HL-60/S4 treated with phorbol 12-myristate 13-acetate at 8.2 ng/mL for 4 days and 3 days (cell line): ENCODE results near the gene ADCY7.

ENCODE experiments used
- in situ Hi-C: fragments of 300-500 bp; cut with MboI; formaldehyde crosslinking; loops from 2 replicates; pipeline ENCODE4 v1.15.0; 2022; ENCODE audit warnings: low sequenced_read_pairs

Gene ADCY7

GRCh38 chr16:50265716-50266336 lies 525 bp upstream of the ADCY7 start:
- in situ Hi-C loops: no loop called here

- in situ Hi-C loops: no loop called here
These were observed 840 bp downstream of the ADCY7 start for GRCh38 chr16:50267151-50267631.

DNA sequence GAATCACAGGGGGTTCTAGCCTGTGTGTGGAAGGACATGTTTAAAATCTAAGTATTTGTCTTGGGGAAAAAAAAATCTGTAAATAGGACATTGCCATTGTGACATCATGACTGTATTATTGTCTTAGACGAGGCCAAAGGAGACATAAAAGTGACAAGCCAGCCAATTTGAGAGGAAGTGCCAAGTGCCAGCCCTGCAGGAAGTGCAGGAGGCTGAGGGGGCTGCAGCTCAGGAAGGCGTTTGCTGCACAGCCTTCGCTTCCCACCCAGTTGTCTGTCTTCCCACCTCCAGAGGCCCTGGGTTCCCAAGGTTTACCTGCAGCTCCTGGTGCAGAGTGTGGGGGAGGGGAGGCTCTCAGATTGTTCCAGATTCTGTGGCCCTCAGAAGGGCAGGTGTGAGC lies 1.3 kb downstream of the ADCY7 start:
- in situ Hi-C loops: no loop called here

DNA sequence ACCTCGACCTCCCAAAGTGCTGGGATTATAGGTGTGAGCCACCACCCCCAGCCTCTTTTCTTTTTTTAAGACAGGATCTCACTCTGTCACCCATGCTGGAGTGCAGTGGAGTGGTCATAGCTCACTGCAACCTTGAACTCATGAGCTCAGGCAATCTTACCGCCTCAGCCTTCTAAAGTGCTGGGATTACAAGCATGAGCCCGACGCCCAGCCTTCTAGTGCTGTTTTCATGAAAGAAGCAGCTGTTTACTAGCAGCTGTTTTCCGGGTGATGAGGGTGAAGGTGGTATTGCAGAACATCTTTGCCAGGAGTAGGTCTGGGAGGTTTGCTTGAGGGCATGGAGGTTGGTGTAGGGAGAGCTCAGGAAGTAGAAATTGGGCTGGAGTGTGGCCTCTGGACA lies 2.0 kb downstream of the ADCY7 start:
- in situ Hi-C loops: no loop called here

GRCh38 chr16:50269061-50269705 lies 2.8 kb downstream of the ADCY7 start:
- in situ Hi-C loops: no loop called here

GRCh38 chr16:50269769-50270509 lies 3.6 kb downstream of the ADCY7 start:
- in situ Hi-C loops: no loop called here

GRCh38 chr16:50270510-50271147 lies 4.3 kb downstream of the ADCY7 start:
- in situ Hi-C loops: no loop called here

- in situ Hi-C loops: no loop called here
These were observed 5.0 kb downstream of the ADCY7 start for GRCh38 chr16:50271148-50272041.

- in situ Hi-C loops: no loop called here
These were observed 5.8 kb downstream of the ADCY7 start for GRCh38 chr16:50272111-50272571.

GRCh38 chr16:50272687-50273381 lies 6.5 kb downstream of the ADCY7 start:
- in situ Hi-C loops: no loop called here

DNA sequence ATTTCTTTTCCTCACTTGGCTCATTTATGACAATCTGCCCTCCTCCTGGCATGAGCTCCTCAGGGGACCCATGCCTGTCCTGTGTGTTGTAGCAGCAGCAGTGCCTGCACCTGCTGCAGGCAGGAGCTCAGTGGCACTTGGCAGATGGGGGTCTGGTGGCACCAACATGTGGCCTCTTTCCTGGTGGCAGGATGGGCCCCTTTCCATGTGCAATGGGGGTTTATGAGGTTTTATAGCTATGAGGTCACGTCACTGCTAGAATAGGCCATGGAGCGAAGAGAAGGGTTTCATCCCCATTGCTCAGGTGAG lies 7.0 kb downstream of the ADCY7 start:
- in situ Hi-C loops: no loop called here

- in situ Hi-C loops: no loop called here
These were observed 7.6 kb downstream of the ADCY7 start for GRCh38 chr16:50273888-50274325.

GRCh38 chr16:50274326-50275097 lies 8.2 kb downstream of the ADCY7 start:
- in situ Hi-C loops: no loop called here

DNA sequence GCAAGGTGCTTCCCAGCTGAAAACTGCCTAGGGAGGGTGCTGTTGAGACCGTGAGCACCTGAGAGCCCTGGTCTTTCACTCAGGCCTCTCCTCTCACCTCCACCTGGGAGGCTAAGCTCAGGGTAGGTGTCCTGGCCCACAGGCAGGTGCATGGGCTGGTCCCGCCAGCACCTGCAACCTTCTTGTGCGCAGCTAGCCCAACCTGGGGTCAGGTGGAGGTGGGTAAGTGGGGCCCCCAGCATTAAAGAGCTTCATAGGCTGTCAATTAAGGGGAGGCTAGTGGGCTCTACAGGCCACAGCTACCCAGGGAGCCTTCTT lies 8.7 kb downstream of the ADCY7 start:
- in situ Hi-C loops: no loop called here

DNA sequence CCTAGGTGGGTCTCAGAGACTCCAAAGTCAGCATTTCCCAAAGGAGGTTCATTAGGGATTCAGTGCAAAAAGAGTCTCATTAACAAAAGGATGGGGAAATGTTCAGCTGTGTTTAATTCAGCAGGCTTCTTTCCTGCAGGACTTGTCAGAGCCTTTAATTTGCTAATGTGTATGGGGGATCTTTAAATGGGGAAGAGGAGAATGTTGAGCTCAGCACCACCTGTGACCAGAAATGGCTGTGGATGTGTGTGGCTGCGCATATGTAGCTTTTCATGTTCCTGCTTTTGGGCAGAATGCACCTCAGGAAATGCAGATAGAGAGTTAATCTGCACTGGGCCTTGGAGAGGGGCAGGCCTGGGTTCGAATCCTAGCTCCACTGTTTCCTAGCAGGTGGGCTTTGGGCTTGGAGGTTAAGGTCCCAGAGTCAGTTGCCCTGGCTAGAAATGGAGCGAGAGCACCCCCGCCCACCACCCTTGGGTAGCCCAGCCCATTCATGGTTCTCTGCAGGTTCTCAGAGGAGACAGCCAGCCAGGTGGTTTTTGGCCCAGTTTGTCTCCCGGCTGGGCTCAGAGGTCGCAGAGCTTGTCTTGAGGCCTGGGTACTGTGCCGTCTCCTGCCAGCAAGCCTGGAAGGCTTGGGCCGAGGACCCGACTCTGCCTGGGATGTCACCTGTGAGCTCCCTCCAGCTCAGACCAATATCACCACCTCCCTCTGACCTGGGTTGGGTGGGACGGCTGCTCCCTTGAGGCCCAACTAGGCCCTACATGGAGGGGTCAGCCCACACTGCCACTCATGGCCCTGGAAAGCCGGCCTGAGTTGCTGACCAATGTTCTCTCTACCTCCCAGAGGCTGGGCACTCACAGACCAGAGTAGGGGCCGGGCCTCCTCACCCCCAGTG lies 9.3 kb downstream of the ADCY7 start:
- in situ Hi-C loops: no loop called here

DNA sequence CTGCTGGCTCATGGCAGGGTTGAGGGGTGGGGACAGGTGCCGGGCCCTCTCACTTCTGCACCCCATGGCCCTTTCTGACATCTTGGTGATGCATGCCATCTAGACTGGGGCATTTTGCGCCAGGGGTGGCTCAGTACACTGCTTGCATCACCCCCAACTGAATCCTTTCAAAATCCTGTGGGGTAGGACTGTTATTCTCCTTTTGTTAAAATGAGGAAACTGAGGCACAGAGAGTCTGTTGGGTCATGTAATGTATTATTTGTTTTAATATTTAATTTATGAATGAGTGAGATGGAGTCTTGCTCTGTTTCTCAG lies 9.9 kb downstream of the ADCY7 start:
- in situ Hi-C loops: no loop called here

GRCh38 chr16:50276801-50277555 lies 10.6 kb downstream of the ADCY7 start:
- in situ Hi-C loops: no loop called here

GRCh38 chr16:50278251-50278650 lies 11.9 kb downstream of the ADCY7 start:
- in situ Hi-C loops: no loop called here
